B cell (primary cell): ENCODE data around the gene S100A4.

ENCODE experiments used
- CTCF ChIP-seq: fragments of 200-600 bp; IDR thresholded peaks from one replicate; pipeline ENCODE4 v1.8.0; 2022; ENCODE audit warnings: antibody characterized with exemption, mild to moderate bottlenecking
- EZH2 ChIP-seq: IDR thresholded peaks from 2 replicates; pipeline ENCODE4 v1.6.1; 2012; ENCODE audit warnings: borderline replicate concordance, low read depth, mild to moderate bottlenecking, moderate library complexity, low read length; ENCODE audit not compliant: insufficient read depth, poor library complexity, severe bottlenecking

GRCh38 chr1:153563991-153564390 lies 18.4 kb upstream of the S100A4 start:
- TF ChIP-seq EZH2 (no peak), CTCF (no peak)
